Stomach (tissue), 9 donors: ENCODE results near the gene UBE2I. TPM values are rescaled to one million over a fixed set of nuclear protein-coding genes. Genes with fewer than 3 reads are reported as not detected.

Experiments used
- DNase-seq, 2 donors: peaks; one replicate each; pipeline versions ENCODE4 v3.0.0 to v3.0.0-alpha.2; 2013 to 2019
- H3K27ac ChIP-seq, 5 donors: fragments of 200-600 bp in 4 of 5; sonication (generic) in 4 of 5; one replicate each; pipeline ENCODE4 v1.5.1; 2013 to 2019; ENCODE audit warnings: mild to moderate bottlenecking in 1 of 5, moderate library complexity in 1 of 5
- H3K27me3 ChIP-seq, 3 donors: fragments of 200-600 bp; sonication (generic); one replicate each; pipeline ENCODE4 v1.5.1; 2017 to 2019; ENCODE audit warnings: mixed run types in 1 of 3
- H3K36me3 ChIP-seq, 4 donors: fragments of 200-600 bp; sonication (generic); 1 replicate in 3 of 4; 2 replicates in 1 of 4; pipeline ENCODE4 v1.5.1; 2016 to 2019
- H3K4me1 ChIP-seq, 4 donors: fragments of 200-600 bp; sonication (generic); one replicate each; pipeline ENCODE4 v1.5.1; 2016 to 2019
- H3K4me3 ChIP-seq, 4 donors: fragments of 200-600 bp; sonication (generic) in 3 of 4; one replicate each; pipeline ENCODE4 v1.5.1; 2016 to 2019; ENCODE audit warnings: mild to moderate bottlenecking in 1 of 4
- H3K9me3 ChIP-seq, 4 donors: fragments of 200-600 bp; sonication (generic); one replicate each; pipeline ENCODE4 v1.5.1; 2016 to 2019
- CTCF ChIP-seq, 7 experiments: fragments of 450-650 bp in 4 of 7; fragments of 200-600 bp in 3 of 7; sonication (generic) in 3 of 7; IDR thresholded peaks; one replicate each; pipeline ENCODE4 v1.5.1; 2016 to 2019; ENCODE audit warnings: antibody characterized with exemption in 7 of 7, control low read depth in 2 of 7, mild to moderate bottlenecking in 1 of 7
- EP300 ChIP-seq: sonication (generic); formaldehyde crosslinking; IDR thresholded peaks from one replicate; pipeline ENCODE4 v1.6.1; 2017; ENCODE audit warnings: antibody characterized with exemption
- POLR2A ChIP-seq, 4 donors: fragments of 450-650 bp; IDR thresholded peaks; one replicate each; pipeline ENCODE4 v1.6.1; 2016; ENCODE audit warnings: antibody characterized with exemption in 4 of 4, control low read depth in 2 of 4, mild to moderate bottlenecking in 1 of 4, moderate library complexity in 1 of 4
- POLR2AphosphoS5 ChIP-seq, 3 donors: sonication (generic); formaldehyde crosslinking; IDR thresholded peaks; one replicate each; pipeline ENCODE4 v1.6.1; 2016; ENCODE audit warnings: antibody characterized with exemption in 3 of 3
- WGBS, 5 donors: extraction: QIAGEN DNeasy Blood & Tissue Kit in 3 of 5; methylation state at CpG; one replicate each; pipeline versions ENCODE4 v1.1.5 to v1.1.7; 2013 to 2018; 5-methylcytosine and 5-hydroxymethylcytosine counted together
- intact Hi-C: fragments of 100-400 bp; cut with DNase I; formaldehyde crosslinking; loops from one replicate; pipeline ENCODE4 v1.15.1; 2023; ENCODE audit warnings: low total_unique reads
- polyA plus RNA-seq, 3 donors: library from polyadenylated mRNA; stranded (reverse); fragments of 200-250 nt; gene quantifications; one replicate each; pipeline ENCODE4 v1.2.3, GENCODE V29; 2013
- total RNA-seq, 5 donors: library from RNA; depleted of rRNA; stranded (reverse); fragments of >200 nt; gene quantifications; one replicate each; pipeline versions ENCODE4 v1.1.0 to v1.2.3, GENCODE V29; 2014 to 2016
- donor health status: healthy with polysubstance abuse.
- donor health status: Bipolar disorder and iron deficiency.
- donor health status: healthy.

Gene UBE2I
- total and polyA plus RNA-seq, 8 donors, result 42.0 to 71.0 (median 46.7) TPM

- H3K36me3 ChIP-seq, result no peaks in the 10 kb centered on the region
- H3K4me1 ChIP-seq, result peaks cover 0 to 16% (median 7%) of the 10 kb centered on the region in 4 donors
- H3K27me3 ChIP-seq, result peaks cover 20 to 87% (median 45%) of the 10 kb centered on the region in 3 donors
- no peaks in the 10 kb centered on the region for H3K9me3 ChIP-seq
- intact Hi-C loops, result no loop called here
- 69 to 73% (median 72%) methylated on average over 34 to 38 of the region's 38 CpGs for WGBS, 5 donors
- no peak overlapping the region for H3K27ac ChIP-seq
- H3K4me3 ChIP-seq, result no peak overlapping the region
- DNase-seq, result no peak
- TF ChIP-seq POLR2AphosphoS5 (IDR thresholded peaks at IDR 0.05) (no peak), EP300 (no peak), CTCF (IDR thresholded peaks at IDR 0.05) (no peak), POLR2A (IDR thresholded peaks at IDR 0.05) (no peak)
Observed at GRCh38 chr16:1285669-1286512, 23.5 kb upstream of the UBE2I start.

GRCh38 chr16:1286513-1287094, 22.8 kb upstream of the UBE2I start:
- TF ChIP-seq EP300 (no peak), POLR2AphosphoS5 (IDR thresholded peaks at IDR 0.05) (no peak), CTCF (IDR thresholded peaks at IDR 0.05) (no peak), POLR2A (IDR thresholded peaks at IDR 0.05) (no peak)
- H3K27me3 ChIP-seq, result peaks cover 20 to 89% (median 52%) of the 10 kb centered on the region in 3 donors

GRCh38 chr16:1287982-1288670, 21.3 kb upstream of the UBE2I start:
- peak in 1 of 2 donors; percentile 37 for DNase-seq
- TF ChIP-seq POLR2AphosphoS5 (IDR thresholded peaks at IDR 0.05) (no peak), CTCF (IDR thresholded peaks at IDR 0.05) (no peak)
- intact Hi-C loops, result no loop called here
- Histone ChIP-seq H3K27me3 (peaks cover 20 to 98% (median 56%) of the 10 kb centered on the region in 3 donors), H3K4me1 (peaks cover 0 to 16% (median 7%) of the 10 kb centered on the region in 4 donors), H3K27ac (no peak overlapping the region), H3K9me3 (no peaks in the 10 kb centered on the region), H3K4me3 (no peak overlapping the region), H3K36me3 (no peaks in the 10 kb centered on the region)
- WGBS, 5 donors, result 47 to 58% (median 51%) methylated on average over 25 to 40 of the region's 40 CpGs

More at GRCh38 chr16:1286513-1287094, 22.8 kb upstream of the UBE2I start:
- Histone ChIP-seq H3K4me3 (no peak overlapping the region), H3K36me3 (no peaks in the 10 kb centered on the region), H3K9me3 (no peaks in the 10 kb centered on the region), H3K4me1 (peaks cover 0 to 16% (median 7%) of the 10 kb centered on the region in 4 donors), H3K27ac (no peak overlapping the region)
- intact Hi-C loops, result no loop called here
- 74 to 86% (median 78%) methylated on average over 12 to 25 of the region's 25 CpGs for WGBS, 5 donors
- no peak for DNase-seq

GRCh38 chr16:1288813-1289476, 20.5 kb upstream of the UBE2I start:
- DNase-seq, result peak in 1 of 2 donors; percentile 55
- no peak for TF ChIP-seq EP300
- no peak for TF ChIP-seq CTCF (IDR thresholded peaks at IDR 0.05)
- TF ChIP-seq POLR2AphosphoS5 (IDR thresholded peaks at IDR 0.05), result no peak
- no peak for TF ChIP-seq POLR2A (IDR thresholded peaks at IDR 0.05)
- Histone ChIP-seq H3K9me3 (no peaks in the 10 kb centered on the region), H3K27ac (no peak overlapping the region), H3K4me1 (peaks cover 0 to 16% (median 7%) of the 10 kb centered on the region in 4 donors), H3K4me3 (no peak overlapping the region), H3K27me3 (peaks cover 20 to 98% (median 56%) of the 10 kb centered on the region in 3 donors), H3K36me3 (no peaks in the 10 kb centered on the region)
- WGBS, 5 donors, result 14 to 28% (median 27%) methylated on average over 10 to 20 of the region's 20 CpGs
- intact Hi-C loops, result no loop called here
